K562 (cell line): ENCODE measurements around the gene HNRNPA3. TPM values are rescaled to one million over a fixed set of nuclear protein-coding genes. Genes with fewer than 3 reads are reported as not detected.

Source experiments
- ADNP ChIP-seq: fragments of 200-800 bp; sonication (Bioruptor generic); IDR thresholded peaks from 2 replicates; pipeline ENCODE4 v1.6.1; 2016; ENCODE audit warnings: missing genetic modification characterization, missing compliant biosample characterization
- ARID1B ChIP-seq: fragments of 450-650 bp; IDR thresholded peaks from 2 replicates; pipeline ENCODE4 v1.6.1; 2016; ENCODE audit warnings: antibody characterized with exemption, mild to moderate bottlenecking, inconsistent platforms
- CHCHD3 ChIP-seq: fragments of 250-450 bp; sonication (Bioruptor Pico); IDR thresholded peaks from 2 replicates; pipeline ENCODE4 v2.1.2; 2022; ENCODE audit warnings: mild to moderate bottlenecking
- ESRRA ChIP-seq: fragments of 450-650 bp; IDR thresholded peaks from 2 replicates; pipeline ENCODE4 v1.6.1; 2014; ENCODE audit warnings: low read depth, mild to moderate bottlenecking, moderate library complexity, borderline replicate concordance
- FOXK2 ChIP-seq, 2 experiments: fragments of 450-650 bp; IDR thresholded peaks in 1 of 2; conservative IDR thresholded peaks in 1 of 2; 2 replicates each; pipeline ENCODE4 v1.6.1; 2016; ENCODE audit warnings: low read depth in 2 of 2, mild to moderate bottlenecking in 1 of 2
- HCFC1 ChIP-seq: IDR thresholded peaks from 2 replicates; pipeline ENCODE4 v1.6.1; 2012; ENCODE audit warnings: low read depth, low read length, improper control_type of control experiment
- HDAC1 ChIP-seq, 2 experiments: fragments of 450-650 bp; IDR thresholded peaks; 2 replicates each; pipeline ENCODE4 v1.6.1; 2016 to 2017; ENCODE audit warnings: inconsistent platforms in 1 of 2, mild to moderate bottlenecking in 1 of 2, moderate library complexity in 1 of 2
- HDAC2 ChIP-seq: fragments of 450-650 bp; IDR thresholded peaks from 2 replicates; pipeline ENCODE4 v1.6.1; 2016; ENCODE audit warnings: mild to moderate bottlenecking
- HOXB6 ChIP-seq: fragments of 250-450 bp; sonication (Bioruptor Pico); IDR thresholded peaks from 2 replicates; pipeline ENCODE4 v1.5.1; 2022; ENCODE audit warnings: mild to moderate bottlenecking, borderline replicate concordance
- KLF16 ChIP-seq: IDR thresholded peaks from 2 replicates; pipeline ENCODE4 v1.6.1; 2016; ENCODE audit warnings: antibody characterized with exemption
- NBN ChIP-seq: fragments of 450-650 bp; IDR thresholded peaks from 2 replicates; pipeline ENCODE4 v1.6.1; 2016; ENCODE audit warnings: low read depth, mild to moderate bottlenecking
- NFIX ChIP-seq: fragments of 250-450 bp; sonication (Bioruptor Pico); IDR thresholded peaks from 2 replicates; pipeline ENCODE4 v1.4.0; 2020; ENCODE audit warnings: low read depth, mild to moderate bottlenecking, moderate library complexity
- PBX2 ChIP-seq, 2 experiments: IDR thresholded peaks in 1 of 2; conservative IDR thresholded peaks in 1 of 2; 2 replicates each; pipeline ENCODE4 v1.6.1; 2016; ENCODE audit warnings: low read depth in 2 of 2, mild to moderate bottlenecking in 1 of 2, missing compliant biosample characterization in 1 of 2, missing genetic modification characterization in 1 of 2, moderate library complexity in 1 of 2
- RCOR1 ChIP-seq, 2 experiments: IDR thresholded peaks; 2 replicates each; pipeline ENCODE4 v1.6.1; 2012; ENCODE audit warnings: low read depth in 2 of 2, low read length in 2 of 2, borderline replicate concordance in 1 of 2, improper control_type of control experiment in 1 of 2
- SMARCA4 ChIP-seq: fragments of 450-650 bp; IDR thresholded peaks from 2 replicates; pipeline ENCODE4 v1.6.1; 2016
- SP1 ChIP-seq: sonication (generic); formaldehyde crosslinking; IDR thresholded peaks from 2 replicates; pipeline ENCODE4 v1.8.1; 2022; ENCODE audit warnings: mild to moderate bottlenecking, missing genetic modification reagents
- TAL1 ChIP-seq: fragments of 450-650 bp; IDR thresholded peaks from 2 replicates; pipeline ENCODE4 v1.6.1; 2016; ENCODE audit warnings: mild to moderate bottlenecking
- ZBTB1 ChIP-seq: sonication (generic); formaldehyde crosslinking; IDR thresholded peaks from 2 replicates; pipeline ENCODE4 v1.8.1; 2023; ENCODE audit warnings: missing genetic modification reagents, low read depth, mild to moderate bottlenecking, borderline replicate concordance
- ZC3H8 ChIP-seq: fragments of 450-650 bp; IDR thresholded peaks from 2 replicates; pipeline ENCODE4 v1.6.1; 2017
- ZNF57 ChIP-seq: fragments of 450-650 bp; formaldehyde crosslinking; IDR thresholded peaks from 2 replicates; pipeline ENCODE4 v1.4.0; 2020; ENCODE audit warnings: mild to moderate bottlenecking, moderate library complexity
- ZNF699 ChIP-seq: fragments of 250-450 bp; sonication (Bioruptor Pico); IDR thresholded peaks from 2 replicates; pipeline ENCODE4 v1.8.0; 2021; ENCODE audit warnings: mild to moderate bottlenecking, moderate library complexity; ENCODE audit not compliant: insufficient replicate concordance
- ZNF830 ChIP-seq: fragments of 250-450 bp; sonication (Bioruptor Pico); IDR thresholded peaks from 2 replicates; pipeline ENCODE4 v1.5.0; 2021; ENCODE audit warnings: mild to moderate bottlenecking
- ZZZ3 ChIP-seq: fragments of 450-650 bp; IDR thresholded peaks from 2 replicates; pipeline ENCODE4 v1.6.1; 2016; ENCODE audit warnings: antibody characterized with exemption, mild to moderate bottlenecking, moderate library complexity
- polyA plus RNA-seq, 8 experiments: library from polyadenylated mRNA; depleted of rRNA in 4 of 8; stranded (reverse) in 5 of 8; unstranded in 3 of 8; fragments of >200 nt; fragmentation: Nextera tagmentation in 2 of 8; fragmentation: Illumina TruSeq in 1 of 8; extraction: Ambion mirVana in 2 of 8; extraction: Trizol in 1 of 8; gene quantifications; 2 replicates each; pipeline versions ENCODE4 v1.2.1 to v1.2.3, GENCODE V29; 2011 to 2014; ENCODE audit warnings: inconsistent platforms in 1 of 8, missing spikeins in 1 of 8
- total RNA-seq, 7 experiments: library from RNA; depleted of rRNA in 6 of 7; stranded (reverse); fragments of >200 nt in 6 of 7; fragmentation: Illumina TruSeq in 2 of 7; extraction: Trizol in 2 of 7; gene quantifications; 2 replicates each; pipeline versions ENCODE4 v1.2.1 to v1.2.3, GENCODE V29; 2011 to 2021; ENCODE audit warnings: low replicate concordance in 1 of 7
- TF ChIP-seq, protein P1 (sequence below): fragments of 450-650 bp; conservative IDR thresholded peaks from 2 replicates; pipeline ENCODE4 v1.6.1; 2016; ENCODE audit warnings: missing genetic modification characterization, low read depth, mild to moderate bottlenecking, control low read depth, missing compliant biosample characterization
- TF ChIP-seq, protein P2 (sequence below), 2 experiments: fragments of 450-650 bp in 1 of 2; sonication (generic) in 1 of 2; formaldehyde crosslinking in 1 of 2; IDR thresholded peaks in 1 of 2; conservative IDR thresholded peaks in 1 of 2; 2 replicates each; pipeline versions ENCODE4 v1.6.1 to v1.8.1; 2016 to 2023; ENCODE audit warnings: mild to moderate bottlenecking in 2 of 2, moderate library complexity in 2 of 2, inconsistent platforms in 1 of 2, missing genetic modification reagents in 1 of 2

Gene HNRNPA3
- total and polyA plus RNA-seq, 9 of the 15 experiments (the other 6 are each of a cell fraction or from before 2014, with no cell fraction given): 72.8 to 428 (median 192) TPM

DNA sequence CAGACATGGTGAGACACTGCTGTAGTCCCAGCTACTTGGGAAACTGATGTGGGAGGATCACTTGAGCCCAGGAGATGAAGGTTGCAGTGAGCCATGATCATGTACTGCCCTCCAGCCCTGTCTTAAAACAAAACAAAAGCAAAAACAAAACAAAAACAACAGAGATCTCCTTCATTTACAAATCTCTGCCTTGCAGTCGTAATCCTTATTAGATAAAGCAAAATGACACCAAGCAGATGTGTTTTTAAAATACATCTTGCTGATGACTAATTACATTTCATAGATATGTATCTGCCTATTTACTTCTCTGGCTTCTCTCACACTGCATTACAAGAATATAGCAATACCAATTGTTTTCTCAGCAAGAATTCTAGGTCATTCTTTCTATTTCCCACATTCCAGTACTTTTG is 29.1 kb downstream of the HNRNPA3 start (continued):
- TF ChIP-seq, protein P1, sequence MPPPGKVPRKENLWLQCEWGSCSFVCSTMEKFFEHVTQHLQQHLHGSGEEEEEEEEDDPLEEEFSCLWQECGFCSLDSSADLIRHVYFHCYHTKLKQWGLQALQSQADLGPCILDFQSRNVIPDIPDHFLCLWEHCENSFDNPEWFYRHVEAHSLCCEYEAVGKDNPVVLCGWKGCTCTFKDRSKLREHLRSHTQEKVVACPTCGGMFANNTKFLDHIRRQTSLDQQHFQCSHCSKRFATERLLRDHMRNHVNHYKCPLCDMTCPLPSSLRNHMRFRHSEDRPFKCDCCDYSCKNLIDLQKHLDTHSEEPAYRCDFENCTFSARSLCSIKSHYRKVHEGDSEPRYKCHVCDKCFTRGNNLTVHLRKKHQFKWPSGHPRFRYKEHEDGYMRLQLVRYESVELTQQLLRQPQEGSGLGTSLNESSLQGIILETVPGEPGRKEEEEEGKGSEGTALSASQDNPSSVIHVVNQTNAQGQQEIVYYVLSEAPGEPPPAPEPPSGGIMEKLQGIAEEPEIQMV (tag): no peak
- TF ChIP-seq KLF16 (no peak), ZNF57 (CRISPR knock-in tag) (no peak), ZNF830 (CRISPR knock-in tag) (no peak), HCFC1 (no peak), PBX2 (CRISPR knock-in tag; IDR thresholded peaks at IDR 0.05; ENCODE audit: low read depth) (no peak), PBX2 (tag; conservative IDR thresholded peaks at IDR 0.05; ENCODE audit: low read depth) (peak; percentile 54; the same call in 1 of the 2 replicates), ARID1B (peak; percentile 44), RCOR1 (IDR thresholded peaks at IDR 0.05; ENCODE audit: borderline replicate concordance in 1 of 2, low read depth in 2 of 2, low read length in 2 of 2) (0 out of 4 replicates have a peak, but pooled peaks of 1 of the 2 experiments have one; percentile 14), SP1 (0 out of 2 replicates have a peak, but pooled peaks have one; percentile 21), ZZZ3 (no peak), HDAC1 (IDR thresholded peaks at IDR 0.05) (peak in 1 of 2 experiments; percentile 61; a peak in 2 of 4 replicates), TAL1 (no peak), HDAC2 (peak; percentile 44; the same call in 1 of the 2 replicates), ZBTB1 (no peak), SMARCA4 (peak; percentile 60), ZC3H8 (no peak), ZNF699 (CRISPR knock-in tag) (no peak), NFIX (CRISPR knock-in tag) (no peak), CHCHD3 (no peak), FOXK2 (conservative IDR thresholded peaks at IDR 0.05 in 1 of 2, IDR thresholded peaks at IDR 0.05 in 1 of 2; ENCODE audit: low read depth in 2 of 2) (0 out of 4 replicates have a peak, but pooled peaks have one; percentile 23 to 27), ADNP (tag) (peak; percentile 11; the same call in 1 of the 2 replicates), HOXB6 (CRISPR knock-in tag) (no peak), NBN (0 out of 2 replicates have a peak, but pooled peaks have one; percentile 47), ESRRA (no peak)
- TF ChIP-seq, protein P2, sequence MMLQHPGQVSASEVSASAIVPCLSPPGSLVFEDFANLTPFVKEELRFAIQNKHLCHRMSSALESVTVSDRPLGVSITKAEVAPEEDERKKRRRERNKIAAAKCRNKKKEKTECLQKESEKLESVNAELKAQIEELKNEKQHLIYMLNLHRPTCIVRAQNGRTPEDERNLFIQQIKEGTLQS (IDR thresholded peaks at IDR 0.05): peak; percentile 53
- TF ChIP-seq, protein P2 (CRISPR knock-in tag; conservative IDR thresholded peaks at IDR 0.05): no peak
